Iris pigment epithelial cell (primary cell): Measurements from ENCODE around the gene BOK.
A peak's percentile ranks its signal among the peaks of the same experiment; 100 is the strongest.

Experiments
- DNase-seq: peaks from one replicate; pipeline ENCODE4 v3.0.0-alpha.2; 2011; ENCODE audit warnings: low read depth

The BOK gene

DNA sequence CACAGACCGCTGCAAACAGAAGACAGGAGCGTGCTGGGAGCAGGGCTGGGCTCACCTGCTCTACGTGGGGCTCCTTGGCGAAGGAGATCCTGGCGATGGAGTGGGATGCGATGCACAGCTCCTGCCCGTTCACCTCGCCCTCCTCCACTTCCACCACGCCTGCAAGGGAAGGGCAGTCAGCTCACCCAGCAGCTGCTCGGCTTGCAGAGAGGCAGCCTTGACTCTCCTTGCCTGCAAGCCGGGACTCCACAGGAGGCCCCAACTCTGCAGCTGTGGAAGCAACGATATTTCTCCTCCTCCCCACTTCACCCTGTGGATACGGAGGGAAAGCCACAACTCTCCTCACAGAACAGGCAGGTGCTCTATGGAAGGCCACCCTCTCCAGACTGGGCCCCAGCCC, 43.3 kb downstream of the BOK start:
- DNase-seq, result no peak

DNA sequence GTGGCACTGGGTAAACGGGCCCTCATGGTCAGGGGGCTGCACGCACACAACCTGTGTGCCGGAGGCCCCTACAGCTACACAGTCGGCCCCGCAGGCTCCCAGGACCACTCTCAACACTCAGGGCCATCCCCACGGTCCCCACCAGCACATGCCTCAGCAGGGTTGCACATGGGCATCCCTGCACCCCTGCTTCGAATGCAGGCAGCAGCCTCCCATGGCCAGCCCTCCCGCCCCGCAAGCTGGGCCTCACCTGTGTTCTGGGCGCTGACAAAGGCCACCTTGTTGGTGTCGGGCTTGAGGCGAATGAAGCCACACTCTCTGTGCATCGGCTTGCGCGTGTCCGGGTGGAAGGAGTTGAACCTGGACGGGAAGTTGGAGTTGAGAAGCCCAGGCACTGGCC, 44.2 kb downstream of the BOK start:
- DNase-seq, result no peak

DNA sequence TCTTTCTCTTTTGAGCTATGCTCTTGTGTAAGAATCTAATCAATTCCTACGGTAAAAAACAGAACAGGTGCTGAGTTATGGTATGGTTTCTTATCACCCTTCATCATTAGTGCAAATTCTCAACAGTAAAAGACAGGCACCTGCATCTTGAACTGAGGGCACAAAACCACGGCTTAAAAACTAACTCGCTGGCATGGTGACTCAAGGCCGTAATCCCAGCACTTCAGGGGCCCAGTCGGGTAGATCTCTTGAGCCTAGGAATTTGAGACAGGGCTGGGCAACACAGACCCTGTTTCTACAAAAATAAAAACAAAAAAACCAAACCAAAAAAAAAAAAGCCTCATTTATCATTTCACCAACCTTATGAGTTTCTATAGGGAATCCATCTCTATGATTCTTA, 45.1 kb downstream of the BOK start:
- no peak for DNase-seq

DNA sequence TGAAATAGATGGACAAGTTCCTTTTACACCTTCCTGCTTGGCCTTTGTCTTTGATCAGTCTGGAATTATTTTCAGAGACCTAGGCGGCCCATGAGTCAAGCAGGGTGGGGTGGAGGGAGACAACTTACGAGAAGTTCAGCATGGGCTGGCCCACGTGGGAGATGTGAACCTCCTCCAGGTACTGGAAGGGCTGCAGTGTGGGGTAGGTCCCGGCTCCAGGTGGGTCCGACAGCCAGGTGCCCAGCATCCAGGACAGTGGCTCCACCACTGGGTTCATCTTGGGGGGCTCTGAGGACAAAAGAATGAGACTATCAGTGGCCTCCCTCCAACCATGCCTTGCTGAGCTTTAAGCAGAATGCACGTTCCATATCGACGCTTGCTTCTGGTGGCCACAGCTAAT, 47.6 kb downstream of the BOK start:
- no peak for DNase-seq

DNA sequence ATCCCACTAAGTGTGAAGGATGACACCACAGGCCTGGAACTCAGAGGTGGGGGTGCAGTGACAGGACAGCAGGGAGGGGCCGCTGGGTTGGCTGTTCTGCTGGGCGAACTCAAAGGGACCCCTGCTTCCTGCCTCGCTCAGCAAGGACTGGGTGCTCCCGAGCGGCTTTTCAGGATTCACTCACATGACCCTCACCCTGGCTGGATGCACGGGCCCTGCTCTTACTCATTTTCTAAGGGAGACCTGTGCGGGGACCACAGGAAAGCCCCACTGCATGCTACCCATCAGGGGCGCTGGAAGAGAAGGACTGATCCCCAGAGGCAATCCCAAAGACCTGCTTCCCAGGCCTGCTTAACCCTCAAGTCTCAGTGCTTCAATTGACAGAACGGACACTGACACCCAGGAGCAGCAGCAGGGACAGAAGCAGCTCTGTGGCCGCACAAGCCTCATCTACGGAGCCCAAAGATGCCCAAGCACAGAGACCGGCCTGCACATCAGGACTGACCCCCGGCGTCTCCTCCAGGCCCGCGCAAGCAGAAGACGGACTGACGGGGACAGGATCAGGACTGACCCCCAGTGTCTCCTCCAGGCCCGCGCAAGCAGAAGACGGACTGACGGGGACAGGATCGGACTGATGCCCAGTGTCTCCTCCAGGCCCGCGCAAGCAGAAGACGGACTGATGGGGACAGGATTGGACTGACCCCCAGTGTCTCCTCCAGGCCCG, 48.8 kb downstream of the BOK start:
- DNase-seq, result no peak

DNA sequence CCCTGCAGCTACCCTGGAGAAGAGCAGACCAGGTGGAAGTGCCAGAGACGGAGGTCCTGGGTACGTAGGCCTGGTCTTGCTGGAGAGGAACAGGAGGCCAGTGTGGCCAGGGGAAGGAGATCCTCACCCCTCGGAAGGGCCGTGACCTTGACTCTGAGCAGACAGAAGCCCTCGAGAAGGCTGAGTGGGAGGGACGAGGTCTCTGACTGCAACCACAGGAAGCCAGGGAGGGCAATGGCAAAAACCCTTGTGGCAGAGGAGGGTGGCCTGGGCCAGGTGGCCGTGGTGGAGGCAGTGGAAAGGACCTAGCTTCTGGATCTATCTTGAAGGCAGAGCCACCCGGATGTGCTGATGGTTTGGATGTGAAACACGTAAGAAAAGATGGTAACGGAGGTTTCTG, 50.3 kb downstream of the BOK start:
- DNase-seq, result no peak

DNA sequence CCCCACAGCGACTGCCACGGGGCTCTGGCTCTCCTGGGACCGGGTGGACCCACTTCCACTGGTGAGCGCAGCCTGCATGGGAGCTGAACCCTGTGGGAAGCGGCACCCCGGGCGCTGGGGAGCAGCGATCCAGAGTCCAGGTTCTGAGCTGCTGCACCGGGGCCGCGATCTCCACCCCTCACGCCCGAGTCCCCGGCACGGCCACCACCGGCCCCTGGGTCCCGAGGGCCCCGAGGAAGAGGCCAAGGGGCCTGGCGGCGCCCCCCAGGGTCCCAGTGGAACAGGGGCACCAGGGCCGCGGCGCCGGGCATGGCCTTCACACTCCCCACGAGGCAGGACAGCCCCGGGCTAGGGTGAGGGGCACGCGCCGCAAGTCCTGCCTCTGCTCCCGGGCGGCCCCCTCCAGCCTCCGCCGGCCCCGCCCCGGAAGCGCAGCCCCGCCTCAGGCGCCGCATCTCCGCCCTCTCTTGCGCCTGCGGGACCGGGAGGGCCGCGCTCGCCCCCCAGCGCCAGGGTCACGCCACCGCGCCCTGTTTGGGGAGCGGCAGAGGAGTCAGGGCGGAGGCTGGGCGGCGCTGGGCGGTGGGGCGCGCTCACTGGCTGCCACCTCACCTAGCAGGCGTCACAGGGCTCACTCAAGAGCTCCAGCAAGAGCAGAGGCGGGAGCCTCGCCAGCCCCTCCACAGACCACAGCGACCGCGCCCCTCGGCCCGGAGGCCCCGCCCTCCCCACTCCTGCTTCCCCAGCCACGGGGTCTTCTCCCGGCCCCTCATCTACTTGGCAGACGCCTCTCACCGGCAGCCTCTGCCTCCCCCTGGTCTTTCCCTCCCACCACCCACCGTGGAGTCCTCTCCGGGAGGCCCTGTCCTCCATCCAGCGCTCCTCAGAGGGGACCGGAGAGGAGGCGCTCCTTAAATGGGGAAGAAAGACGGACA, 51.6 kb downstream of the BOK start:
- DNase-seq, result peak; percentile 88

DNA sequence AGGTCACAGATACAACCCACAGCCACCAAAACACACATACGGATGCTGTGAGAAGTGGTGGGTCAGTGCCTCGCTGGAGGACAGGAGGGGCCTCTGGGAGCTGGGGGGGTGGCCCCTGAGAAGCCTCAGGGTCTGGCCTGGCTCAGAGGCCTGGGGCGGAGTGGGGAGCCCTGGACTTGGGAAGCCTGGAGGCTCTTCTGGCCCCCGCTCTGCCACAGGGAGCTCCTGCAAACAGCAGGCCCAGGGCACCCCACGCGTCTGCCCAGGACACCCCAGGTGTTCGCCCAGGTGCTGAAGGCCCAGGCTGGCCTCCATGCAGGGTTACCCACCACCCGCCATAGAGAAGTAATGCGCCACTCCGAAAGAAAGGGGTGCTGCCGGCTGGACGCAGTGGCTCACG, 52.5 kb downstream of the BOK start:
- no peak for DNase-seq

DNA sequence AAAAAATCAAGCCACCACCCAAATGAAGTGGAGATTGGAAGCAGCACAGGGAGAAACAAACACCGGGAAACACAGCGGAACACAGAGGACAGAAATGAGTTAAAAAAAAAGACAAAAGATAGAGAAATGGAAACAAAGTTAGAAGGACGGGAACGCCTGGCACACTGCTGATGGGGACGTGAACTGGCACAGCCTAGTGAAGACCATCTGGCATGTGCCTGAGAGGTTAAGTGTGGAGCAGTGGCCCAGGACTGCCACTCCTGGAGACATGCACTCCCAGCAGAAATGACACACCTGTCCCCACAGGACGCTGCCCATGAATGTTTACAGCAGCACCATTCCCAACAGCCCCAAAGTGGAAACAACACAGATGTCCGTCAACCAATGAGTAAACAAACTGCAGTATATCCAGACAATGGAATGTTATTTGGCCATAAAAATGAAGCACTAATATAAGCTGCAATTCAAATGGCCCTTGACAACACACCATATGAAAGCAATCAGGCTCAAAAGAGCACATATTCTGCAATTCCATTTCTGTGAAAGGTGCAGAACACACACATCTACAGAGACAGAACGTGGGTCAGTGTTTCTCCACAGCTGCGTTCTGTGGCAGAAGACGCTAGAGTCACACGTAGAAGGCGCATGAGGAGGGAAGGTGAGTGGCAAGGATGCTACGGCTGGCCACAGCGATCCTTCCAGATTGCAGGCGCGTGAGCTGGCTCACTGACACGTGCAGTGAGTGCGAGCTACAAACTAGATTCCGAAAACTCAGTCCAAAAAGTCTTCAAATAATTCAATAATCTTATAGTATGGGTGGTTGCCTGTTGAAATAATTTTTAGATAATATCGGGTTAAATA, 53.8 kb downstream of the BOK start:
- no peak for DNase-seq

DNA sequence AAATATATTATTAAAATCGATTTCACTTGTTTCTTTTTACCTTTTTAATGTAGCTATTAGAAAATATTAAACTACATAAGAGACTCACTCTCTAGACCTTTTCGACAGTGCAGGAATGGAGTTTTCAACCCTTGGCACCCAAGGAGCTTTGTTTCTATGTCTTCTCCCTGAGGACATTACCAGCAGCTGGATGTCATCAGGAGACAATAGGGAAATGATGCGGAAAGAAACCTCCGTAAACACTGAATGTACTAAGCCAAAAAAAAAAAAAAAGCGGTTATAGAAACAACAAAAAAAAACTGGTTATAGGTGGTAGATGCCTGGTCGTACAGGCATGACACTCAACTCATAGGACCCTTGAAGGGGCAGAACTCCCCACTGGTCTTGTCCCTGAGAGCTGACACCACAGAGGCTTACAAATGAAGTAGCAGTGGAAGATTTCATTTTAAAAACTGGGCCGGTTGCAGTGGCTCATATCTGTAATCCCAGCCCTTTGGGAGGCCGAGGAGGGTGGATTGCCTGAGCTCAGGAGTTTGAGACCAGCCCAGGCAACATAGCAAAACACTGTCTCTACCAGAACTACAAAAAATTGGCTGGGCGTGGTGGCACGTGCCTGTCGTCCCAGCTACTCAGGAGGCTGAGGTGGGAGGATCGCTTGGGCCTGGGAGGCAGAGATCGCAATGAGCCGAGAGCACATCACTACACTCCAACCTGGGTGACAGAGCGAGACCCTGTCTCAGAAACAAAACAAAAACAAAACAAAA, 54.7 kb downstream of the BOK start:
- DNase-seq, result no peak

DNA sequence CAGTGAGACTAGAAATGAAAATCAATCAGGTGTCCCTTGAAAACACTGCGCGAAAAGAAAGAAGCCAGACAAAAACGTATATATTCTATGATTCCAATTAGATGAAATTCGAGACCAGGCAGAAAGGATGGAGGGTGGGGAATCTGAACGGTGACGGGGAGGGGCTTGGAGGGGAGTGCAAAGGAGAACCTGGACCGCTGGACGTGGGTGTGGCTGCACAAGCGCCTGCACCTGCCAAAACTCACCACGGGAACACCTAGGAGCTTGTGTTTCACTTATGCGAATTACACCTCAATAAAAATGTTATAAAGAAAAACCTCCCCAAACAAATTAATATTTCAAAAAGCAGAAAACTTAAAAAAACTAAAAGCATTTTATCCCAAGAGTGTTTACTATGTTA, 56.5 kb downstream of the BOK start:
- DNase-seq, result no peak

DNA sequence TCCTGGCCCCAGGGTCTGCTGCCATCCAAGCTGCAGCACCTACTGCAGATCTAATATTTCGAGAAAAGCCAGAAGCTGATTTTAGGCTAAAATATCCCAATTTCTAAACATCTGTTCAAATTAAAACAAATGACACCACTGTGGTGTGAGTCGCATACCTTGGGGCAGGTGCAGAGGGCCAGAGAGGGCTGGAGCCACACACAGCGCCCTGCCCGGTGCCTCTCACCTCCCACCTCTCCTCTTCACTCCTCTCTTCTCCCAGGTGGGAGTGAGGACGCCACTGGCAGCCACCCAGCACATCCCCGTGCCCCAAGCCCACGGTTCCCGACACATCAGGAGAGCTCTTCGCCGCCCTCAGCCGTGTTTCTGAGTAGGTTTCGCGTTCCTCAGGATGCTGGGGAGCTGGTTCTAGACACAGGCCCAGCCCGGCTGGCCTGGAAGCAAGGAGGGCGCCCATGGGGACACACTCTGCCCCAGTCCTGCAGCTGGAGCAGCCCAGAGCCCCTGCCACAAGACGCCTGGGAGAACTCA, 57.0 kb downstream of the BOK start:
- DNase-seq, result no peak

DNA sequence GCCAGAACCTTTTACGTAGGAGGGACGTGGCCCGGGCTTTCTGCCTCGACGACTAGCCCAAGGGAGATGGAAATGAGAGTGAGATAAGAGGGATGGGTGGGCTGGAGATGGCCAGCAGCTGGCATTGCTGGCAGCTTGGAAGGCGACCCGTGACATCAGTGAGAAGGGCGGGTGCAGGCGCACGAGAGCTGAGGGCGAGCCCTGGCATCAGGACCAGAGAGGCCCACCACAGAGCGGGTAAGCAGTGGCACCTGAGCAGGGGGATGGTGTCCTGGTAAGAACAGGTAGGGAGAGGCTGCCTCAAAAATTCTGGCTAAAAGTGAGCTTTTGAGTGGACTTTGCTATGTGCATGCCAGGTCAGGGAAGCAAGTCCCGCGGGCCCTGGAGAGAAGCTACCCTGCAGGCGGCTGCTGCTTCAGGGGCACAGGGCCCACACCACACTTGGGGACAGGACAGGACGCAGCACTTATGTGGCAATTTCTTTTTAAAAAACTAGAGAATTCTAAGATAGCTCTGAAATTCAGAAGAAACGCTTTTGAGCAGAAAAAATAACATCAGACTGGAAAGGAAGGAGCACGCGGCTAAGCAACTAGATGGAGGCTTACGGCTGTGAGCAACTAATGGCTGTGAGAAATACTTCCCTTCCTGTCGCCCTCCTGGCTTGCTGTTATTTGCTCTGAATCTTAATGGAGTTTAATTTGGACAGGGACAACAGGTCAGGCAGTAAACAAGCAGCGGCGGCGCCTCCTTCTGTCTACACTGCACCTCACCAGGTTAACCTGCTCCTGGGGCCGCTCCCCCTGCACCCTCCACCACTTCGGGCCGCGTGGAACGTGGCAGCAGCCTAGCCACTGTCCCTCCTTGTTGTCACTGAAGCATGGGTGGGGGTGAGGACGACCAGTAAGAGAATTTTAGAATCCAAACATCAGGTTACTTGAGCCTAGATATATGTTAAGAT, 57.9 kb downstream of the BOK start:
- no peak for DNase-seq

DNA sequence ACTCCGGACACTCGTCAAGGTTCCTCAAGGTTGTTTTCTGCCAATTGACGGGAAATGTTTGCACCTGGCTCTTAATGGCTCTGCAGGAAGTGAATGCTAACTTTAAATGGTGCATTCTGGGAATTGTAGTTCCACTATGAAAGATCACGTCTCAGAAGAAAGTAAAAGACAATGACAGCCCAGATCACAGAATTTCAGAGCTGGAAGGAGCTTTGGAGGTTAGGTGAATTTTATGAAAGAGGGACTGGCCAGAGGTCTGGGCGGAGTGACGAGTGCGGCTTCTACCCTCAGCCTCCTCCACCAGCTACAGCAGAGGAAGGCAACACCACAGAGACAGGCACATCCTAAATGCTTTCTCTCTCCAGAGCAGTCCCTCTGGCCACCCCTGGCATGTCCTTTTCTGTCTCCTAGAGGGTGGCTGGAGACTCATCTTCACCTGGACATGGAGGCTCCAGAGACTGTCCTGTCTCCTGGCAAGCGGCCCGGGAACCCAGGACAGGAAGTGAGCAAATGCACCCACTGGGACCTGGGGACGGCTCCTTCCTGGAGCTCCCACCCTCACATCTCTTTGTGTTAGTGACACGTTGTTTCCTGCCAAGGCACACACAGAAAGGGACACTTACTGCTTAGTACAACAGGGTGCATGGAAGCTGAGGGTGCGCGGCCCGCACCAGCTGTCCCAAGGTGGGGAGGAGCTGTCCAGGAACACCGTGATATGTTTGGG, 59.0 kb downstream of the BOK start:
- no peak for DNase-seq

DNA sequence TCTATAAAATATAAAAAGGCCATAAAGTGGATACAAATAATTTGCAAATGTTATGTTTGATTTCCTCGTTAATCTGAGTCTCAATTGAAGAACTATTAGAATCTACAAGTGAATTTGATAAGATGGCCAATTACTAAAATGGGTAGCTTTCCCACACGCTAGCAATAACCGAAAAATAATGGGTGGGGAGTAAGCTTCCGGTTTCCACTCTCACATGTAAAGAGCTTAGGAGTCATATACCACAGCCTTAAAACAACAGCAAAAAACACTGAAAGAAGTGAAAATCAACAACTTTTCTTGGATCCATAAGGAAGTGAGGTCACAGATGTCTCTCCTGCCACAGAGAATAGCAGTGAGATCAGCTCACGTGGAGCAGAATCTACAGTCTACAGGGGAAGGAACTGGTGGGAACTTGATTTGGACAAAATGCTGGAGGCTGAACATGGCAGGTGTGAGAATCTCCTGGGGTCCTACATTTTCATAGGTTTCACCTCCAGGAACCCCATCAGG, 59.8 kb downstream of the BOK start:
- DNase-seq, result no peak

DNA sequence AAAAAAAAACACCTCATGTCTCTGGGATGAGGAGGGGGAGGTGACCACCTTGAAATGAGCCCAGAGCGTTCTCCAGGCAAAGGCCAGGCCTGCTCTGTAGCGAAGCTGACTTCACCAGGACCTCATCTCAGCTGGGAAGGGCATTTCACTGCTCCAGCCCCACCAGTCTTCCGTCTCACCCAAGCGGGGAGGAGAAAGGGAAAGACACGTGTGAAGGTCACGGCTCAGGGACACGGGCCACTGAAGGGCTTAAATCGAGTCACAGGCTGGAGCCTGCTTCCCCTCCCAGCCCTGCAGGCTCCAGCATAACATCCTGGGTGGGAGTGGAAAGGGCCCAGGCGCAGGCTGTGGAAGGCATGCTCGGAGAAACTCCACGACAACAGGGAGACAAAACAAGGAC, 60.3 kb downstream of the BOK start:
- DNase-seq, result no peak

DNA sequence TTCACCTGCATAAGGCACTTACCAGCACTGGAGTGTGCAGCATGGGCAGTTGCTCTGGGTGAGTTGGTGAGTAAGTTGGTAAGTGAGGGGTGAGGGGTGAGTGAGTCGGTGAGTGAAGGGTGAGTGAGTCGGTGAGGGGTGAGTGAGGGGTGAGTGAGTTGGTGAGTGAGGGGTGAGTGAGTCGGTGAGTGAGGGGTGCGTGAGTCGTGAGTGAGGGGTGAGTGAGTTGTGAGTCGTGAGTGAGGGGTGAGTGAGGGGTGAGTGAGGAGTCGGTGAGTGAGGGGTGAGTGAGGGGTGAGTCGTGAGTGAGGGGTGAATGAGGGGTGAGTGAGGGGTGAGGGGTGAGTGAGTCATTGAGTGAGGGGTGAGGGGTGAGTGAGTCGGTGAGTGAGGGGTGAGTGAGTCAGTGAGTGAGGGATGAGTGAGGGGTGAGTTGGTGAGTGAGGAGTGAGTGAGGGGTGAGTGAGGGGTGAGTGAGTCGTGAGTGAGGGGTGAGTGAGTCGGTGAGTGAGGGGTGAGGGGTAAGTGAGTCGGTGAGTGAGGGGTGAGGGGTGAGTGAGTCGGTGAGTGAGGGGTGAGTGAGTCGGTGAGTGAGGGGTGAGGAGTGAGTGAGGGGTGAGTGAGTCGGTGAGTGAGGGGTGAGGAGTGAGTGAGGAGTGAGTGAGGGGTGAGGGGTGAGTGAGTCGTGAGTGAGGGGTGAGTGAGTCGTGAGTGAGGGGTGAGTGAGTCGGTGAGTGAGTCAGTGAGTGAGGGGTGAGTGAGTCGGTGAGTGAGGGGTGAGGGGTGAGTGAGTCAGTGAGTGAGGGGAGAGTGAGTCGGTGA, 61.3 kb downstream of the BOK start:
- no peak for DNase-seq

DNA sequence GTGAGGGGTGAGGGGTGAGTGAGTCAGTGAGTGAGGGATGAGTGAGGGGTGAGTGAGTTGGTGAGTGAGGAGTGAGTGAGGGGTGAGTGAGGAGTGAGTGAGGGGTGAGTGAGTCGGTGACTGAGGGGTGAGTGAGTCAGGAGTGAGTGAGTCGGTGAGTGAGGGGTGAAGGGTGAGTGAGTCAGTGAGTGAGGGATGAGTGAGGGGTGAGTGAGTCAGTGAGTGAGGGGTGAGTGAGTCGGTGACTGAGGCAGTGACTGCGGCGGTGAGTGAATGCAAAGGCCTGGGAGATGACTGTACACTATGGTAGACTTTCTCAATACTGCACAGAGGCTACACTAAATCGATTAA, 61.8 kb downstream of the BOK start:
- DNase-seq, result peak; percentile 90
